ENCODE data around the gene UXT.

DNA sequence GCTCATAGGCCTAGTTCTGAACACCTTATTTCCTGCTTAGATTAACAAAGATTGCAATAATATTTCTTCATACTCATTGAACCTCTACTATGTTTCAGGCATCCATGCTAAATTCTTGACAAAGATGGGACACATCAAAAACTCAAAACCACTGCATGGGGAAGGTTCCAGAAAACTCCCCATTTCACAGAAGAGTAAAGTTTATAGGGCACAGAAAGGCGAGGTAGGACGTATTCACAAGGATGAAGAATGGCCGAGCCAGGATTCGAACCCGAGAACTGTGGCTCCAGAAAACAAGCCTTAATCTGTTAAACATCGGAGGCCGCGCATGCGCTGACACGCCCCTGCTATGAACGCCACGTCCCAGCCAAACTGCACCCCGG lies 688 bp downstream of the UXT start:
- no peak for TF ChIP-seq EZH2 (IDR thresholded peaks at IDR 0.05)
- no peak for TF ChIP-seq POLR2AphosphoS5 (IDR thresholded peaks at IDR 0.05; ENCODE audit: borderline replicate concordance, low read depth, low read length)
- TF ChIP-seq FOXP2 (optimal IDR thresholded peaks at IDR 0.05; ENCODE audit: control extremely low read depth, extremely low read length, insufficient read depth), result no peak
